NCI-H187 (cell line): ENCODE results near the gene MAPRE2.
A peak's percentile ranks its signal among the peaks of the same experiment; 100 is the strongest.
"Not testable (repeated sequence)": the region's sequence is repeated elsewhere in the genome, so short reads cannot be mapped to it uniquely, and the experiment has no call there.

Experiments used
- DNase-seq, 2 experiments: peaks; one replicate each; lab custom pipeline; 2025; lab: John Stamatoyannopoulos, UW

MAPRE2 gene

GRCh38 chr18:35122586-35123224, 81.5 kb downstream of the MAPRE2 start:
- no peak for DNase-seq

- DNase-seq, result no peak
Measured at GRCh38 chr18:35123811-35124210, 82.6 kb downstream of the MAPRE2 start.

- no peak for DNase-seq
Measured at GRCh38 chr18:35127201-35127600, 86.0 kb downstream of the MAPRE2 start.

GRCh38 chr18:35128675-35129074, 87.5 kb downstream of the MAPRE2 start:
- no peak for DNase-seq

GRCh38 chr18:35130236-35130635, 89.0 kb downstream of the MAPRE2 start:
- no peak for DNase-seq

GRCh38 chr18:35131387-35132020, 90.3 kb downstream of the MAPRE2 start:
- DNase-seq, result no peak

- no peak for DNase-seq
Measured at GRCh38 chr18:35132021-35132902, 91.0 kb downstream of the MAPRE2 start.

- no peak for DNase-seq
Measured at GRCh38 chr18:35134190-35134730, 93.0 kb downstream of the MAPRE2 start.

GRCh38 chr18:35134791-35135531, 93.7 kb downstream of the MAPRE2 start:
- DNase-seq, result no peak

GRCh38 chr18:35136248-35136647, 95.0 kb downstream of the MAPRE2 start:
- no peak for DNase-seq

- no peak for DNase-seq
Measured at GRCh38 chr18:35136885-35137284, 95.7 kb downstream of the MAPRE2 start.

GRCh38 chr18:35137632-35138031, 96.4 kb downstream of the MAPRE2 start:
- DNase-seq, result no peak

- peak in 1 of 2 experiments; percentile 6 for DNase-seq
Measured at GRCh38 chr18:35138773-35139172, 97.6 kb downstream of the MAPRE2 start.

- no peak for DNase-seq
Measured at GRCh38 chr18:35139517-35139916, 98.3 kb downstream of the MAPRE2 start.

- DNase-seq, result no peak
Measured at GRCh38 chr18:35141077-35141476, 99.9 kb downstream of the MAPRE2 start.

GRCh38 chr18:35141567-35142274, 100.5 kb downstream of the MAPRE2 start:
- DNase-seq, result no peak

- DNase-seq, result no peak
Measured at GRCh38 chr18:35142275-35142615, 101.0 kb downstream of the MAPRE2 start.

GRCh38 chr18:35143622-35144596, 102.7 kb downstream of the MAPRE2 start:
- peak; percentile 48 to 83 for DNase-seq

GRCh38 chr18:35144698-35145097, 103.5 kb downstream of the MAPRE2 start:
- no peak for DNase-seq

GRCh38 chr18:35150195-35150594, 109.0 kb downstream of the MAPRE2 start:
- DNase-seq, result not testable (repeated sequence)
